Mammary epithelial cell (primary cell): ENCODE measurements around the gene STIM1.

Experiments
- CTCF ChIP-seq, 2 donors: IDR thresholded peaks in 1 of 2; conservative IDR thresholded peaks in 1 of 2; 2 replicates each; pipeline ENCODE4 v1.5.1; 2011 to 2012; ENCODE audit warnings: inconsistent platforms in 2 of 2, low read length in 2 of 2, mild to moderate bottlenecking in 2 of 2, control low read depth in 1 of 2, low read depth in 1 of 2; ENCODE audit not compliant: insufficient read depth in 1 of 2; ENCODE audit errors: extremely low read depth in 1 of 2
- EZH2 ChIP-seq: IDR thresholded peaks from 2 replicates; pipeline ENCODE4 v1.6.1; 2012; ENCODE audit warnings: low read length, inconsistent platforms, borderline replicate concordance

DNA sequence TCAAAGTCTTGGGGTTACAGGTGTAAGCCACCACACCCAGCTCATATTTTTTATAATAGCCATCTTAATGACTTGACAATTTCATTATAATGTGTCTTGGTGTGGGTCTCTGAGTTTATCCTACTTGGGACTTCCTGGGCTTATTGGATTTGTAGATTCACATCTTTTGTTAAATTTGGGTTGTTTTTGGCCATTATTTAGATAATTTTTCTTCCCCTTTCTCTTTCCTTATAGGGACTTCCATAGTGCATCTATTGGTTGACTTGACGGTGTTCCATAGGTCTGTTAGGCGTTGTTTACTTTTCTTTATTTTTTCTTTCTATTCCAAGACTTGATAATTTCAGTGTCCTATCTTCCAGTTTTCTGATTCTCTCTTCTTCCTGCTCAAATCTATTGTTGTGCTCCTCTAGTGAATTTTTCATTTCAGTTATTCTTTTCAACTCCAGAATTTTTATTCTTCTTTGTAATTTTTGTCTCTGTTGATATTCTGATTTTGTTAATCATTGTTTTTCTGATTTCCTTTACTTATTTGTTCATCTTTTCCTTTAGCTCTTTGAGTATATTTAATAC is 284.7 kb downstream of the STIM1 start:
- no peak for TF ChIP-seq CTCF (conservative IDR thresholded peaks at IDR 0.05 in 1 of 2, IDR thresholded peaks at IDR 0.05 in 1 of 2; ENCODE audit: extremely low read depth in 1 of 2, insufficient read depth in 1 of 2, low read depth in 1 of 2, low read length in 2 of 2)
- no peak for TF ChIP-seq EZH2
